GM11168 (cell line): ENCODE data around the gene COX5B.
"Not testable (repeated sequence)": the region's sequence is repeated elsewhere in the genome, so short reads cannot be mapped to it uniquely, and the experiment has no call there.

ENCODE experiments used
- in situ Hi-C: fragments of 300-500 bp; cut with MboI; formaldehyde crosslinking; loops from one replicate; pipeline ENCODE4 v1.12.0; 2022; ENCODE audit warnings: low sequenced_read_pairs; ENCODE audit not compliant: unreplicated experiment

The COX5B gene

GRCh38 chr2:97645695-97646629, at the start of gene COX5B:
Gene COX5B (plus strand): TSS chr2:97646062. CDS start chr2:97646087, 25 bp downstream.
- in situ Hi-C loops, result no loop called here

- in situ Hi-C loops, result loop anchor here (10.0 to 25.0 kb wide), 2 partner anchors 91 to 1601 kb away; partner anchors contain the start of gene ANKRD36C
Observed at GRCh38 chr2:97596180-97596579, 49.7 kb upstream of the COX5B start.

GRCh38 chr2:97601537-97601936, 44.3 kb upstream of the COX5B start:
- in situ Hi-C loops, result not testable (repeated sequence)

GRCh38 chr2:97605109-97605508, 40.8 kb upstream of the COX5B start:
- in situ Hi-C loops, result not testable (repeated sequence)

GRCh38 chr2:97605524-97606339, 40.1 kb upstream of the COX5B start:
- in situ Hi-C loops, result not testable (repeated sequence)

- in situ Hi-C loops, result not testable (repeated sequence)
Observed at GRCh38 chr2:97608745-97609144, 37.1 kb upstream of the COX5B start.

- in situ Hi-C loops, result not testable (repeated sequence)
Observed at GRCh38 chr2:97611895-97612294, 34.0 kb upstream of the COX5B start.

GRCh38 chr2:97615746-97616145, 30.1 kb upstream of the COX5B start:
- in situ Hi-C loops, result loop anchor here (5.0 kb wide), 1 partner anchor 1553 kb away; no protein-coding TSS in a partner anchor

GRCh38 chr2:97617911-97618310, 28.0 kb upstream of the COX5B start:
- in situ Hi-C loops, result loop anchor here (5.0 kb wide), 1 partner anchor 1556 kb away; no protein-coding TSS in a partner anchor

- in situ Hi-C loops, result loop anchor here (5.0 kb wide), 1 partner anchor 1557 kb away; no protein-coding TSS in a partner anchor
Observed at GRCh38 chr2:97618939-97619827, 26.7 kb upstream of the COX5B start.

GRCh38 chr2:97620492-97620891, 25.4 kb upstream of the COX5B start:
- in situ Hi-C loops, result loop anchor here (10.0 kb wide), 1 partner anchor 1866 kb away; no protein-coding TSS in a partner anchor

- in situ Hi-C loops, result loop anchor here (10.0 kb wide), 1 partner anchor 1868 kb away; no protein-coding TSS in a partner anchor
Observed at GRCh38 chr2:97622976-97623375, 22.9 kb upstream of the COX5B start.

- in situ Hi-C loops, result loop anchor here (10.0 kb wide), 1 partner anchor 1871 kb away; no protein-coding TSS in a partner anchor
Observed at GRCh38 chr2:97625354-97626048, 20.4 kb upstream of the COX5B start.

GRCh38 chr2:97626049-97626430, 19.8 kb upstream of the COX5B start:
- in situ Hi-C loops, result loop anchor here (10.0 kb wide), 1 partner anchor 1871 kb away; no protein-coding TSS in a partner anchor

GRCh38 chr2:97644023-97644717, 1.7 kb upstream of the COX5B start:
- in situ Hi-C loops, result no loop called here

- in situ Hi-C loops, result no loop called here
Observed at GRCh38 chr2:97645112-97645694, 659 bp upstream of the COX5B start.

GRCh38 chr2:97646977-97647376, 1.1 kb downstream of the COX5B start:
- in situ Hi-C loops, result no loop called here

GRCh38 chr2:97651114-97651513, 5.3 kb downstream of the COX5B start:
- in situ Hi-C loops, result no loop called here
